Vagina (tissue), 2 donors: ENCODE results near the gene ETS1. TPM values are rescaled to one million over a fixed set of nuclear protein-coding genes. Genes with fewer than 3 reads are reported as not detected.

Experiments
- DNase-seq, 2 donors: peaks; one replicate each; pipeline ENCODE4 v3.0.0-alpha.2; 2017; ENCODE audit errors: extremely low spot score in 2 of 2
- H3K27ac ChIP-seq: fragments of 200-600 bp; sonication (generic); one replicate; pipeline ENCODE4 v1.5.1; 2019
- H3K27me3 ChIP-seq: fragments of 200-600 bp; sonication (generic); one replicate; pipeline ENCODE4 v1.5.1; 2019
- H3K36me3 ChIP-seq, 2 donors: fragments of 200-600 bp; sonication (generic); one replicate each; pipeline ENCODE4 v1.5.1; 2017 to 2019
- H3K4me1 ChIP-seq: fragments of 200-600 bp; sonication (generic); one replicate; pipeline ENCODE4 v1.5.1; 2019
- H3K4me3 ChIP-seq, 2 donors: fragments of 200-600 bp; sonication (generic); 1 replicate in 1 of 2; 2 replicates in 1 of 2; pipeline ENCODE4 v1.5.1; 2016 to 2019
- H3K9me3 ChIP-seq: fragments of 200-600 bp; sonication (generic); one replicate; pipeline ENCODE4 v1.5.1; 2019
- POLR2A ChIP-seq, 2 donors: fragments of 450-650 bp; IDR thresholded peaks; one replicate each; pipeline ENCODE4 v1.6.1; 2017; ENCODE audit warnings: antibody characterized with exemption in 2 of 2, mild to moderate bottlenecking in 2 of 2, moderate library complexity in 2 of 2
- POLR2AphosphoS5 ChIP-seq, 2 donors: sonication (generic); formaldehyde crosslinking; IDR thresholded peaks; one replicate each; pipeline ENCODE4 v1.9.0; 2017; ENCODE audit warnings: antibody characterized with exemption in 2 of 2, mild to moderate bottlenecking in 2 of 2, low read depth in 1 of 2; ENCODE audit not compliant: insufficient read depth in 1 of 2
- intact Hi-C: fragments of 100-400 bp; cut with DNase I; formaldehyde crosslinking; loops from one replicate; pipeline ENCODE4 v1.15.1; 2023
- total RNA-seq: library from RNA; depleted of rRNA; stranded (reverse); fragments of >200 nt; gene quantifications from one replicate; pipeline ENCODE4 v1.2.3, GENCODE V29; 2016
- TF ChIP-seq, protein P1 (sequence below), 3 experiments: fragments of 450-650 bp in 2 of 3; fragments of 200-600 bp in 1 of 3; sonication (generic) in 1 of 3; IDR thresholded peaks; one replicate each; pipeline ENCODE4 v1.5.1; 2017 to 2019; ENCODE audit warnings: antibody characterized with exemption in 3 of 3, mild to moderate bottlenecking in 2 of 3, moderate library complexity in 2 of 3

ETS1 gene
- total RNA-seq, 1 donor from 2014 or later: 51.6 TPM

GRCh38 chr11:128544471-128545051 is 42.8 kb downstream of the ETS1 start:
- H3K36me3 ChIP-seq: no peaks in the 10 kb centered on the region
- intact Hi-C loops: no loop called here

DNA sequence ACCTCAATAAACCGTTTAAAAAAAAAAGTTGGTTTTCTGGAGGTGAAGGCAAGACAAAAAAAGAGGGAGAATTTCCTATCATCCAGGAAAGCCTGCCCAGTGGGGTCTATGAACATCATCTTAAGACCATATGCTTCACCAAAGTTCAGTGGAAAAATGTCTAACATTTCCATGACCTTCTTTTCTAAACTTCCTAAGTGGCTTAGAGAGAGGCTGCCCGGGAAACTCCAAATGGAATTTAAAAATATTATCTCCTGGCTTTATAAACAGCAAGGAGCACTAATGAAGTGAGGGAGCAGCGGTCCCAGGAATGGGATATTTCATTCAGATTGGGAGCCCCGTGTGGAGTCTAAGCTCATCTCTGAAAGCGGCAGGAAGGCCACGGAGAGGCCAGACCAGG is 46.9 kb downstream of the ETS1 start:
- intact Hi-C loops: no loop called here
- H3K4me3 ChIP-seq: no peak overlapping the region

More at GRCh38 chr11:128544471-128545051, 42.8 kb downstream of the ETS1 start:
- Histone ChIP-seq H3K27ac (peak overlapping the region; percentile 34), H3K4me3 (no peak overlapping the region), H3K27me3 (no peaks in the 10 kb centered on the region), H3K9me3 (no peaks in the 10 kb centered on the region), H3K4me1 (peaks cover 13% of the 10 kb centered on the region)
- no peak for DNase-seq
- TF ChIP-seq, protein P1, sequence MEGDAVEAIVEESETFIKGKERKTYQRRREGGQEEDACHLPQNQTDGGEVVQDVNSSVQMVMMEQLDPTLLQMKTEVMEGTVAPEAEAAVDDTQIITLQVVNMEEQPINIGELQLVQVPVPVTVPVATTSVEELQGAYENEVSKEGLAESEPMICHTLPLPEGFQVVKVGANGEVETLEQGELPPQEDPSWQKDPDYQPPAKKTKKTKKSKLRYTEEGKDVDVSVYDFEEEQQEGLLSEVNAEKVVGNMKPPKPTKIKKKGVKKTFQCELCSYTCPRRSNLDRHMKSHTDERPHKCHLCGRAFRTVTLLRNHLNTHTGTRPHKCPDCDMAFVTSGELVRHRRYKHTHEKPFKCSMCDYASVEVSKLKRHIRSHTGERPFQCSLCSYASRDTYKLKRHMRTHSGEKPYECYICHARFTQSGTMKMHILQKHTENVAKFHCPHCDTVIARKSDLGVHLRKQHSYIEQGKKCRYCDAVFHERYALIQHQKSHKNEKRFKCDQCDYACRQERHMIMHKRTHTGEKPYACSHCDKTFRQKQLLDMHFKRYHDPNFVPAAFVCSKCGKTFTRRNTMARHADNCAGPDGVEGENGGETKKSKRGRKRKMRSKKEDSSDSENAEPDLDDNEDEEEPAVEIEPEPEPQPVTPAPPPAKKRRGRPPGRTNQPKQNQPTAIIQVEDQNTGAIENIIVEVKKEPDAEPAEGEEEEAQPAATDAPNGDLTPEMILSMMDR (IDR thresholded peaks at IDR 0.05): no peak
- TF ChIP-seq POLR2A (IDR thresholded peaks at IDR 0.05) (no peak), POLR2AphosphoS5 (IDR thresholded peaks at IDR 0.05; ENCODE audit: insufficient read depth in 1 of 2, low read depth in 1 of 2) (no peak)

GRCh38 chr11:128536506-128536905 is 50.9 kb downstream of the ETS1 start:
- intact Hi-C loops: no loop called here
- Histone ChIP-seq H3K9me3 (no peaks in the 10 kb centered on the region), H3K27me3 (no peaks in the 10 kb centered on the region), H3K4me1 (peaks cover 4% of the 10 kb centered on the region), H3K27ac (no peak overlapping the region), H3K36me3 (no peaks in the 10 kb centered on the region), H3K4me3 (no peak overlapping the region)
- TF ChIP-seq POLR2A (IDR thresholded peaks at IDR 0.05): no peak
- TF ChIP-seq, protein P1 (IDR thresholded peaks at IDR 0.05): no peak
- no peak for TF ChIP-seq POLR2AphosphoS5 (IDR thresholded peaks at IDR 0.05; ENCODE audit: insufficient read depth in 1 of 2, low read depth in 1 of 2)
- DNase-seq: no peak

More for the DNA sequence above, 46.9 kb downstream of the ETS1 start:
- H3K9me3 ChIP-seq: no peaks in the 10 kb centered on the region
- H3K27ac ChIP-seq: no peak overlapping the region
- H3K27me3 ChIP-seq: no peaks in the 10 kb centered on the region
- DNase-seq: no peak
- no peak for TF ChIP-seq POLR2A (IDR thresholded peaks at IDR 0.05)
- no peak for TF ChIP-seq POLR2AphosphoS5 (IDR thresholded peaks at IDR 0.05; ENCODE audit: insufficient read depth in 1 of 2, low read depth in 1 of 2)
- TF ChIP-seq, protein P1 (IDR thresholded peaks at IDR 0.05): no peak
- H3K4me1 ChIP-seq: no peaks in the 10 kb centered on the region
- H3K36me3 ChIP-seq: no peaks in the 10 kb centered on the region

DNA sequence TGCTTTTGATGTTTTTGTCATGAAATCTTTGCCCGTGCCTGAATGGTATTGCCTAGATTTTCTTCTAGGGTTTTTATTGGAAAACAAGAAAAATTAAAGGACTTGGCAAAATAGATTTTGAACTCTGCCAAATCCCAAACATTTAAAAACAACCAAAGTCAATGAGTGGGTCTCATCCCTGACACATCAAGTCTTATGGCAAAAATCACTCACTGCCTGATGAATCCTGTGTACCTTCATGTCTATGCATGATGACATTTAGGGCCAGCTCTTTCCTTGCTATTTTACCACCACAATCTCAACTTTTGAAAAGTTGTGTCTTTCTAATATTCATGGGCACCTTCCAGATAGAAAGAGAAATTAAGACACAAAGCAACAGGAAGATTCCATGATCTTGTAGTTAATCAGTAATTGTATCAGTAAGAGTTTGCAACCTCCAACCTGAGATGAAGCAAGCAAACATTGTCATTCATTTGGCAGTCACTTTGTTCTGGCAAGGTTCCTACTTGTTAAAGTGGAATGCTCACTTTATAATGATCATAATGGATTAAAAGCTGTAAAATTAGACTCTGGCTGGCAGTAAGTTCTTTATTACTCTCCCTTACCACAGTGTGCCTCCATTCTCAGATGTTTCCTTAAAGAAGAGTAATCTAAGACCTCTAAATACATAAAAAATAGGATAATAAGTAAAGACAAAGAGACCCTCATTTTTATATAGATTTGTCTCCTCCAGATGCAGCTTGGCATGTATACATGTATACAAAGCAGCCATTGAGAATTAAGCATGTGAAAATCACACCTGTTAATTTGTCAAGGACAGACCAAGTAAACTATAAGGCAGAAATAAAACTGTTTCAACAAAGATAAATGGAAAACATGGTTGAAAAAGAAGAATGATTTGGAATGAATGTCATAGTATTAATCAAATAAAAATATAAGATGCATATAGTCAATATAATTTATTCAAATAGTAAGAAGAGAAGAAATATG is 51.6 kb downstream of the ETS1 start:
- Histone ChIP-seq H3K27me3 (no peaks in the 10 kb centered on the region), H3K4me1 (peaks cover 4% of the 10 kb centered on the region), H3K9me3 (no peaks in the 10 kb centered on the region), H3K36me3 (no peaks in the 10 kb centered on the region), H3K4me3 (no peak overlapping the region), H3K27ac (no peak overlapping the region)
- intact Hi-C loops: no loop called here
- no peak for DNase-seq
- TF ChIP-seq, protein P1 (IDR thresholded peaks at IDR 0.05): no peak
- TF ChIP-seq POLR2A (IDR thresholded peaks at IDR 0.05) (no peak), POLR2AphosphoS5 (IDR thresholded peaks at IDR 0.05; ENCODE audit: insufficient read depth in 1 of 2, low read depth in 1 of 2) (no peak)
